PFSK-1 (cell line): ENCODE measurements around the gene ATG4B.

Experiments used
- POLR2AphosphoS5 ChIP-seq: IDR thresholded peaks from 2 replicates; pipeline ENCODE4 v1.6.1; 2012; ENCODE audit warnings: low read depth, mild to moderate bottlenecking, control low read depth, low read length, moderate library complexity
- REST ChIP-seq, 2 experiments: IDR thresholded peaks; 2 replicates each; pipeline versions ENCODE4 v1.6.1 to v1.8.0; 2011 to 2012; ENCODE audit warnings: low read depth in 2 of 2, low read length in 2 of 2, control low read depth in 1 of 2, inconsistent platforms in 1 of 2, mild to moderate bottlenecking in 1 of 2, moderate library complexity in 1 of 2; ENCODE audit not compliant: insufficient read depth in 1 of 2

DNA sequence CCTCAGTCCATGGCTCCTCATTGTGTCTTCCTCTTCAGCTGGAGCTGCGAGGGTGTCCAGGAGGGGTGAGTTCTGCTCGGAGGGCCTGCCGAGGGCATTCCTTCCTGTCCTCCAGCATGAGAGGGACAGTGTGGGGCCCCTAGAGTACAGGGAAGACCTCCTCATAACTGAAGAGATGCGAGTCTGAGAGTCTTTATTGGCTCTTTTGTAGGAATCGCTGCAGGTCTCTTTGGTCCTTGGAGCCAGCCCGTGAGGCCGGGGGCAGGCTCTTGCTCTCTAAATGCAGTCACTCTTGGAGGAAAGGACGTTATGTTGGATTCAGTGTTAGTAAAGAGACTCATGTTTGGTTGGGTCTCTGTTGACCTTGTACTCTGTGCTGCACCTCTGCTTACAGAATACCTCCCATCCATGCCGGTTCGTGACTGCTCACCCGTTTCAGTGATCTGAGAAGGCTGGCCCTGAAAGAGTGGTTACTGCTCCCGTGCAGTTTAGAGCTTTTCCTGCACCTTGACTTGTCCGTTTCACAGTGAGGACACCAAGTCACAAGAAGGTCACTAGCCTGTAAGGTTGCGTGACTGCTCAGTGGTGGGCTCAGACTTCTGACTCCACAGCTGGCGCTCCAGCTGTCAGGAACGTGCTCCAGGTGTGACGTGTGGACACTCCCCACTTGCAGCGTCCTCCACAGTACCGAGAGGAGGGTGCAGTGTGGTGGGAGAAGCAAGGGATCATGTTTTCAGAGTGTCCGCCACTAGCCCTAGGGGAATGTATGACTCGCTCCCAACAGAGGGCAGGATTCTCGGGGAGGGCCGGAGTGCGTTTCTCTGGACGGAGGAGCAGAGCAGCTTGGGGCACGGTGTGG, 7.8 kb downstream of the ATG4B start:
- TF ChIP-seq REST (IDR thresholded peaks at IDR 0.05; ENCODE audit: insufficient read depth in 1 of 2, low read depth in 2 of 2, low read length in 2 of 2) (no peak), POLR2AphosphoS5 (no peak)
